HG03378 (cell line): ENCODE measurements around the gene ATP5MK.
"Not testable (repeated sequence)": the region's sequence is repeated elsewhere in the genome, so short reads cannot be mapped to it uniquely, and the experiment has no call there.

Experiments
- ATAC-seq: cut with Tn5 transposase; IDR thresholded peaks from one replicate; pipeline ENCODE4 v1.9.1; 2021; ENCODE audit warnings: mild to moderate bottlenecking, moderate library complexity; ENCODE audit not compliant: unreplicated experiment

The ATP5MK gene

DNA sequence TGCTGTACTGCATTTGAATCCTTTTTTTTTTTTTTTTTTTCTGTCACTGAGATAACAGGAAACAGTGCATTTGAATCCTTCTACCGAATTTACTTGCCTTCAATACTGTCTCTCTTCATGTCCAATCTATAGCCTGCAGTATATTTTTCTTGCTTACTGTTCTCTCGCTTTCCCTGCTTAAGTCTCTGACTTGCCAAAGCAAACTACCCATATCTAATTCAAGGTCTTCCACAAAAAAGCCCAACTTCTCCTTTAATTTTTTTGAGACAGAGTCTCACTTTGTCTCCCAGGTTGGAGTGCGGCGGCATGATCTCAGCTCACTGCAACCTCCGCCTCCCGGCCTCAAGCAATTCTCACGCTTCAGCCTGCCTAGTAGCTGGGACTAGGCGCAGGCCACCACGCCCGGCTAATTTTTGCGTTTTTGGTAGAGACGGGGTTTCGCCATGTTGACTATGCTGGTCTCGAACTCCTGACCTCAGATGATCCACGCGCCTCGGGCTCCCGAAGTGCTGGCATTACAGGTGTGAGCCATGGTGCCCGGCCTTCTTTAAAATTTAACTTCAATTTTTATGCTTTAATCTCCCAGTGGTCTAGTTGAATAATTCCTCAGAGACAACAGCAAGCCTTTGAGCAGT lies 1.0 kb upstream of the ATP5MK start:
- ATAC-seq: no peak

DNA sequence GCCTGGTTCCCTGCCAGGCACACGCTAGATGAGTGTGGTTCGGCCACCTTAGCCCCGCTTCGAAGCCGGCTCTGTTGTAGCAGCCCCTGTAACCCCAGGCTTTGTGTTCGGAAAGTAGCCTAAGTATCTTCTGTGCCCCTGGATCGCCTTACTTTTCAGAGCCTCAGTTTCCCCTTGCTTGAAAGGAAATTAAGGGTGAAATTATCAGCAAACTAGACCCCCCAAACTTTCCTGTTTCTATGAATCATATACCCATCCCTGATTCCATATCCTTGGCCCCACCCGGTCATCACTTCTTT lies 463 bp upstream of the ATP5MK start:
- ATAC-seq: no peak

DNA sequence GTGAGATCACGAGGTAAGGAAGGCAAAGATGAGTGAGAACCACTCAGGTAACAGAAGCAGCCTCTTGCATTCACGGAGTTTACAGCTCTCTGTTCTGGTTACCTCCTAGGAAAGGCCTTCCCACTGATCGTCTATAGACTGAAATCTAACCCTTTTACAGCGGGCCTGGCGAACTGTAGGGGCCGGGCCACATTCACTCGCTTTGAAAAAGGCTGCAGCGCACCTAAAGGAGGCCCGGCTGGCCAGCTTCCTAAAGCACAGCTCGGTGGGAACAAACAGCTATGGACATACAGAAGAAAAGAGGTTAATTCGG lies 565 bp downstream of the ATP5MK start:
- no peak for ATAC-seq

DNA sequence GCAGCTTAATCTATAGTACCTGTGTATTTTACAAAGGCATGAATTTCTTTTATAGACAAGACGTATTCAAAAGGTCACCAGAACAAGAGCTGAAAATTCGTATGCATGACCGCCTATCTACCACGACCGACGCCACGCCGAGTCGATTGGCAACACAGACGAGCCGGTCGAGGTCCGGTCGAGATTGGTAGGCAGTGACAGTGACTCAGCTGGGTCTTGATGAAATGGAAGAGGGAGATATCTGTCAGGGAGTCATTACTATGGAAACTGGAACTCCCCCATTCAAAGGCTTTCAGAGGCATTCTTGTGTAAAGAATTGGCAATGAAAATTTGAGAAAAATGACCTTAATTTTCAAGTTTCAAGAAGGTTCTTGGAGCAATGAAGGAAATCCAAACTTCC lies 2.1 kb downstream of the ATP5MK start:
- ATAC-seq: no peak

DNA sequence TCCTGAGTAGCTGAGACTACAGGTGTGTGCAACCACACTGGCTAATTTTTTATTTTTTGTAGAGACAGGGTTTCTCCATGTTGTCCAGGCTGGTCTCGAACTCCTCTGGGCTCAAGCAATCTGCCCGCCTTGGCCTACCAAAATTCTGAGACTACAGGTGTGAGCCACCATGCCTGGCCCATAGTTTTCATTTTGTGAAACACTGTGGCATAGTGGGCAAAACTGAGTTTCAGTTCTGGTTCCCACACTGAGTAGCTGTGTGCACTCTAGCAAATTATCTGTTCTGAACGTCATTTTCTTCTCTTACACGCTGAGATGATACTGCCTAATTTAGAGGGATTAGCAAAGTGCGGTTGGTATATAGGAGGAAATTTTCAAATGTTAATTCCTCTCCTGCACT lies 13.5 kb downstream of the ATP5MK start:
- no peak for ATAC-seq

DNA sequence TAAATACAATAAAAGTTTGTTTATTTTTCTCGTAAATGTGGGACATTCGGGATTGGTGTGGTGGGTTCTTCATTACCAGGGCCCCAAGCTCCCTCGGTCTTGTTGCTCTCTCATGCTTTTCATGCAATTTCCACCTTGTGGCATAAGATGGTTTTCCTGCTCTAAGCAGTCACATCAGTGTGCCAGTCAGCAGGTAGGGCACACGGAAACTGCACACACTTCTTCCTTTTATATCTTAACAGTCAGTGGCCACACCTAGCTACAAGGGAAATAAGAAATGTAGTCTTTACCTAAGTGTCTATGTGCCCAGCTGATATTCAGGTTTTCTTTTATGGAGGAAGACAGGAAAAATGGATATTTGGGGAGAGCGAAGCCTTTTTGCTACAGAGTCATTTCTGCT lies 22.0 kb downstream of the ATP5MK start:
- no peak for ATAC-seq

DNA sequence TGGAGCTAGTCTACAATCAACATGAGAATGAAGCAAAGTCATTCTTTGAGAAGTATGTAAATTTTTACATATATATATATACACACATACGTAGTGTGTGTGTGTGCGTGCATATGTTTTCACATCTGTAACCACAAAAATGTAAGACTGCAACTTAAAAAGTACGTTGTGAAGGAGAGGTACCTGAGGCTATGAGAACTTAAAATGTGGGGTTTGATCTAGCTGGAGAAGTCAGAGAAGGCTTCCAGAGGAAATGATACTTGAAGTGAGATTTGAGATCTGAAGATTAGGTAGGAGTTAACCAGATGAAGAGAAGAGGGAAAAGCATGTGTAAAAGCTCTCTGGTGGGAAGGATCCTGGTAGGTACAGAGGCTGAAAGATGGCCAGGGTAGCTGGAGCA lies 22.7 kb downstream of the ATP5MK start:
- peak; percentile 32 for ATAC-seq

DNA sequence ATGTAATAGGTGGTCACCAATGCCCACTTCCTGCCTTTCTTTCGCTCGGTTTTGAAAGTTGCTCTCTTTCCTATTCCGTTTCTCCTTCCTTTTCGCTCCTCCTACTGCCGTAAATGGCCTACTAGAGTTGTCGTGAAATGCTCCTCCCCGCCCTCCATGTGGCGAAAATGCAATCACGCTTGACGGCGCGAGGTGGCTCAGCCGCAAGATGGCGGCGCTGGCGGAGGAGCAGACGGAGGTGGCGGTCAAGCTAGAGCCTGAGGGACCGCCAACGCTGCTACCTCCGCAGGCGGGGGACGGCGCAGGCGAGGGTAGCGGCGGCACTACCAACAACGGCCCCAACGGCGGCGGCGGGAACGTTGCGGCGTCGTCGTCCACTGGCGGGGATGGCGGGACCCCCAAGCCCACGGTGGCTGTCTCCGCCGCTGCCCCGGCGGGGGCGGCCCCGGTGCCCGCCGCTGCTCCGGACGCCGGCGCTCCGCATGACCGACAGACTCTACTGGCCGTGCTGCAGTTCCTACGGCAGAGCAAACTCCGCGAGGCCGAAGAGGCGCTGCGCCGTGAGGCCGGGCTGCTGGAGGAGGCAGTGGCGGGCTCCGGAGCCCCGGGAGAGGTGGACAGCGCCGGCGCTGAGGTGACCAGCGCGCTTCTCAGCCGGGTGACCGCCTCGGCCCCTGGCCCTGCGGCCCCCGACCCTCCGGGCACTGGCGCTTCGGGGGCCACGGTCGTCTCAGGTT lies 28.3 kb downstream of the ATP5MK start, which contains the start of gene TAF5:
TSS of gene TAF5 (plus strand) at position 195 of the 737 bp plus-strand sequence. CDS start at position 209, 14 bp downstream.
- peak; percentile 49 for ATAC-seq

DNA sequence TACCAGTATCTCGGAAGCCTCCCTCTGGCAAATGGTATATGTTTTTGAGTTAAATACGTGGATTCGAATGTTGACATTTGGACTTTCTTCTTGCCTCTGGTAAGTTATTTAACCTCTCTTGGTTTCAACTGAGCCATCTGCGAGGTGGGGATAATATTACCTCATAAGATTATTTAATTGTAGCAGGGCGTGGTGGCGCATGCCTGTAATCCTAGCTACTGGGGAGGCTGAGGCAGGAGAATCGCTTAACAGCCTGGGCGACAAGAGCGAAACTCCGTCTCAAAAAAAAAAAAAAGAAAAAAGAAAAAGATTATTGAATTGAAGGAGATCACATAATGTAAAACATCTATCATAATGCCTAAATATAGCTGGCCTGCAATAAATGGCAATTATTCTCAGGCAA lies 28.9 kb downstream of the ATP5MK start:
- ATAC-seq: no peak

DNA sequence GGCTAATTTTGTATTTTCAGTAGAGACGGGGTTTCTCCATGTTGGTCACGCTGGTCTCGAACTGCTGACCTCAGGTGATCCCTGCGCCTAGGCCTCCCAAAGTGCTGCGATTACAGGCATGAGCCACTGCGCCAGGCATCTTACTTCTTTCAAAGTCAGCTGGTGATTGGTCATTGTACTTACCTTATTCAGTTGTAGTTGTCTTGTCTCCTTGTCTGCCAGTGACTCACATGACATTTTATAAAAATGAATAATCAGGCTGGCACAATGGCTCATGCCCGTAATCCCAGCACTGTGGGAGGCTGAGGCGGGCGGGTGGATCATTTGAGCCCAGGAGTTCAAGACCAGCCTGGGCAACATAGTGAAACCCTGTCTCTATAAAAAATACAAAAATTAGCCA lies 35.5 kb downstream of the ATP5MK start:
- not testable (repeated sequence) for ATAC-seq

DNA sequence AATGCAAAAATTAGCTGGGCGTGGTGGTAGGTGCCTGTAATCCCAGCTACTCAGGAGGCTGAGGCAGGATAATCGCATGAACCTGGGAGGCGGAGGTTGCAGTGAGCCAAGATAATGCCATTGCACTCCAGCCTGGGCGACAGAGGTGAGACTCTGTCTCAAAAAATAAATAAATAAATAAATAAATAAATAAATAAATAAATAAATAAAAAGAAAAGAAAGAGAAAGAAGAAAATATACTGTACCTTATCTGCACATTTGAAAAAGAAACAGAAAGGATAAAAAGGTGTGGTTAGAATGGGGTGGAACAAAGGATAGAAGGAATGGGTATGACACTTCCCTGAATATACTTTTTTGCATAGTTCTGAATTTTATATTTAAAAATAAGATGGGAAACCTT lies 36.8 kb downstream of the ATP5MK start:
- not testable (repeated sequence) for ATAC-seq

DNA sequence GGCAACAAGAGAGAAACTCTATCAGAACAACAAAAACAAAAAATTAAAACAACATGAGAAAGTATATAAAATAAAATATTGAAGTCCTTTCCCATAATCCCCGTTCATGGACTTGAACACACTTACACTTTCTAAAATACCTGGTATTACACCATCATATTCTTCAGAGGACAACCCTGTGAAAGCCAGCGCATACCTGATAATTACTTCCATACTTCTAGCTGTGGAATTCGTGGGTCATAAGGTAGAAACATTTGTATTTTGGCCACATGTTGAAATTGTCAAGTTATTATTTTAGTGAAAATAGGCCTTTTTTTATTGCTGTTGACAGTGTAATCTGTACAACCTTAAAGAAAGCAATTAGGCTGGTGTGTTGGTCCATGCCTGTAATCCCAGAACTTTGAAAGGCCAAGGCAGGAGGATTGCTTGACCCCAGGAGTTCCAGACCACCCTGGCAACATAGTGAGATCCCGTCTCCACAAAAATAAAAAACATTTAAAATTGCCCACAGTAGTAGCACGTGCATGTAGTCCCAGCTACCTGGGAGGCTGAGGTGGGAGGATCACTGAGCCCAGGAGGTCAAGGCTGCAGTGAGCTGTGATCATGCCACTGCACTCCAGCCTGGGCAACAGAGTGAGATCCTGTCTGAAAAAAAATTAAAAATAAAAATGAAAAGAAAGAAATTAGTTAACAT lies 40.2 kb downstream of the ATP5MK start:
- ATAC-seq: no peak

DNA sequence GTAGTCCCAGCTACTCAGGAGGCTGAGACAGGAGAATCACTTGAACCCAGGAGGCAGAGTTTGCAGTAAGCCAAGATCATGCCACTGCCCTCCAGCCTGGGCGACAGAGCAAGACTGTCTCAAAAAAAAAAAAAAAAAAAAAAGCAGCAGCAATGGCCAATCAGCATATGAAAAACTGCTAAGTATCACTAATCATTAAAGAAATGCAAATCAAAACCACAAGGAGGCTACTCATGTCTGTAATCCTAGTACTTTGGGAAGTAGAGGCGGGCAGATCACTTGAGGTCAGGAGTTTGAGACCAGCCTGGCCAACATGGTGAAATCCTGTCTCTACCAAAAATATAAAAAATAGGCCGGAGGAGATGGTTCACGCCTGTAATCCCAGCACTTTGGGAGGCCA lies 41.7 kb downstream of the ATP5MK start:
- ATAC-seq: not testable (repeated sequence)

DNA sequence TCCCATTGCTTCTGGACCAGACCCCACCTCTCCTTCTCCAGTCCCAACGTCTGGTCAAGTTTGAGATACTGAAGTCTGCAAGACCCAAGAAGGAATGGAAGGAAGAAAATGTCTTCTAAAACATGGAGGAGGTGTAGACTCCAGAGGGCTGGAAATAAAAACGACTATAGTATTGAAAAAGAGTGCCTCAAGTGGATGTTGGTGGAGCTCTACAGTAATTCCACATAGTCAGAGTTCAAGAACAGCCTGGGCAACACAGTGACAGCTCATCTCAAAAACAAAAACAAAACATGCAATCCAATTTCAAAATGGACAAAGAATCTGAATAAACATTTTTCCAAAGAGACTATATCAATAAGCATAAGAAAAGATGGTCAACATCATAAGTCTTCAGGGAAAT lies 43.0 kb downstream of the ATP5MK start:
- ATAC-seq: no peak

DNA sequence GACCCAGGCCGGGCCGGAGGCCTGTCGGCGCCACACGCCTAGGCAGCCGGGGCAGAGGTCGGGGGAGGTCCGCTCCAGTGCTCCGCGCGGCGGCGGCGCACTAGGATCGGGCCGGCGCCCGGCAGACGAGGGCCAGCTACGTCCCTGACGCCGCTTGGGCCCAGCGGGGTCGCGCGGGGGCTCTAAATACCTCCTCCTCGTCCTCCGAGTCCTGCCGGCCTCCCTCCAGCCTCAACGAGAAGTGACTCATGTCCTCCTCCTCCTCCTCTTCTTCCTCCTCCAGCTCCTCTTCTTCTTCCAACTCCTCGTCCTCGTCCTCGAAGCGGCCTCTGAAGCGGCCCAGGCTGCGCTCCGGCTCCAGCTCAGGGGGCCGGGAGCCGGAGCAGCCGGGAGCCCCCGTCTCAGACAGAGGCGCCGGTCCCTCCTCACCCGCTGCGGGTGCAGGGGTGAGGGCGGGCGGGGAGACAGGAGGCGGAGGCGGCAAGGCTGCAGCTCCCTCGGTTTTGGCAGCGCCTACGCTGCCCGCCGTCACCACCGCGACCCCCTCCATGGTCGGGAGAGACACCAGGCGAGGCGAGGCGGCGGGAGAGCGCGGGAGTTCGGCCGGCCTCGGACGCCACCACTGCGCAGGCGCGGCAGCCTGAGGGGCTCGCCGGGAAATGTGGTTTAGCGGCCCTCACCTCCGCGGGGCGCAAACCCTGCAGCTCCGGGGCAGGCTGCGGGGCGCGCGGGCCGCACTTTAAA lies 45.6 kb downstream of the ATP5MK start, which contains the start of gene PCGF6:
TSS of gene PCGF6 (minus strand) at position 624 of the 744 bp plus-strand sequence. CDS start at position 550, 74 bp downstream.
- ATAC-seq: peak; percentile 51

DNA sequence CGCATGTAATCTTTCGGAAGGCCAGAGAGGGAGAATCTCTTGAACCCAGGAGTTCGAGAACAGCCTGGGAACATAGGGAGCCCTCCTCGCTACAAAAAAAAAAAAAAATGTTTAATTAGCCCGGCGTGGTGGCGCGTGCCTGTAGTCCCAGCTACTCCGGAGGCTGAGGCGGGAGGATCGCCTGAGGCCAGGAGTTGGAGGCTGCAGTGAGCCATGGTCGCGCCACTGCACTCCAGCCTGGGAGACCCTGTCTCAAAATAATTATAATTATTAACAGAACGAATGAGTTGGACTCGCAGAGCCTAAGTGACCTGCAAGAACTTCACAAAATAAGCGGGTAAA lies 46.1 kb downstream of the ATP5MK start:
- ATAC-seq: no peak
